Measurements from ENCODE around the gene HAVCR2. TPM values are rescaled to one million over a fixed set of nuclear protein-coding genes. Genes with fewer than 3 reads are reported as not detected.

HAVCR2 gene
- total RNA-seq, 1 experiment from 2014 or later = not detected

DNA sequence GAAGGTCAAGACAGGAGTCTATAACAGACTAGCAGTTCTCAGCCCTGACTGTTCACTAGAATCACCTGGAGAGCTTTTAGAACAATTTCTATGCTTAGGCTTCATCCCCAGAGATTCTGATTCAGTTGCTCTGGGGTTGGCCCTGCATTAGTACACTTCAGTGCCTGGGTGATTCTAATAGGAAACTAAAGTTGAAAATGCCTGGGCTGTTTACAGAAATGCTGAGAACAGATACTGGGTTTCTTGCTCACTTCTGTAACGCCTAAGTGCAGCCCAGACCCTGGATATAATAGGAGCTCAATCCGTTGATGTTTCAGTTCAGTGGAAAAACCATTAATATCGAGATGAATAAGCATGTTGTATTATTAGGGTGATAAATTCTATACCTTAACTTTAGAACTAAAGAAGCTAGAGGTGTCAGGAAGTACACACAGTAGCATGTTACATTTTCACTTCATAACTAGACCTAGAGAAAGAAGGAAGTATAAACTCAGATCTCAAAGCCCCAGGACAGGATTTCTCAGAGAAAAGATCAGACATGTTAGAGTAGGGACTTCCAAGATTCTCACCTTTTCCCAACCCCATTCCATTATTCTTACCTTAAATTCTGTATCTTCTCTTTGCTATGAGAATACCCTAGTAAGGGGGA is 20.4 kb downstream of the HAVCR2 start:
- H2BK15ac ChIP-seq (ENCODE audit: low read depth, low read length) = no peak overlapping the region
- WGBS (ENCODE audit: extremely low coverage, insufficient read length, low lambda C conversion rate) = no CpG with 5 or more reads among the region's 3 CpGs

More for the DNA sequence above, 20.4 kb downstream of the HAVCR2 start:
- H3K4me1 ChIP-seq (ENCODE audit: insufficient read depth, low read length) = no peaks in the 10 kb centered on the region
- no peak overlapping the region for H2AK5ac ChIP-seq (ENCODE audit: insufficient read length, low read length)
- no peak overlapping the region for H3K27ac Mint-ChIP-seq
- H3K36me3 Mint-ChIP-seq (ENCODE audit: insufficient read depth in 1 of 3, low read depth in 3 of 3) = no peaks in the 10 kb centered on the region
- H3K9me3 ChIP-seq (ENCODE audit: control insufficient read depth, low read depth, low read length) = no peaks in the 10 kb centered on the region
- H3K4me1 Mint-ChIP-seq = no peaks in the 10 kb centered on the region
- no peak for DNase-seq
- H2BK12ac ChIP-seq (ENCODE audit: insufficient read length, low read depth, low read length) = no peak overlapping the region
- H3K27me3 ChIP-seq (ENCODE audit: insufficient read depth, low read length) = no peaks in the 10 kb centered on the region
- H3K4me3 Mint-ChIP-seq = no peak overlapping the region
- no peak overlapping the region for H3K27ac ChIP-seq (ENCODE audit: insufficient read length, low read depth, low read length)
- H3K56ac ChIP-seq (ENCODE audit: insufficient read length, low read depth, low read length) = no peak overlapping the region
- TF ChIP-seq, protein P1, sequence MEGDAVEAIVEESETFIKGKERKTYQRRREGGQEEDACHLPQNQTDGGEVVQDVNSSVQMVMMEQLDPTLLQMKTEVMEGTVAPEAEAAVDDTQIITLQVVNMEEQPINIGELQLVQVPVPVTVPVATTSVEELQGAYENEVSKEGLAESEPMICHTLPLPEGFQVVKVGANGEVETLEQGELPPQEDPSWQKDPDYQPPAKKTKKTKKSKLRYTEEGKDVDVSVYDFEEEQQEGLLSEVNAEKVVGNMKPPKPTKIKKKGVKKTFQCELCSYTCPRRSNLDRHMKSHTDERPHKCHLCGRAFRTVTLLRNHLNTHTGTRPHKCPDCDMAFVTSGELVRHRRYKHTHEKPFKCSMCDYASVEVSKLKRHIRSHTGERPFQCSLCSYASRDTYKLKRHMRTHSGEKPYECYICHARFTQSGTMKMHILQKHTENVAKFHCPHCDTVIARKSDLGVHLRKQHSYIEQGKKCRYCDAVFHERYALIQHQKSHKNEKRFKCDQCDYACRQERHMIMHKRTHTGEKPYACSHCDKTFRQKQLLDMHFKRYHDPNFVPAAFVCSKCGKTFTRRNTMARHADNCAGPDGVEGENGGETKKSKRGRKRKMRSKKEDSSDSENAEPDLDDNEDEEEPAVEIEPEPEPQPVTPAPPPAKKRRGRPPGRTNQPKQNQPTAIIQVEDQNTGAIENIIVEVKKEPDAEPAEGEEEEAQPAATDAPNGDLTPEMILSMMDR (conservative IDR thresholded peaks at IDR 0.05) = no peak
- H2AFZ ChIP-seq (ENCODE audit: low read length) = no peak overlapping the region
- no peak overlapping the region for H2BK120ac ChIP-seq (ENCODE audit: low read depth, low read length, poor library complexity, severe bottlenecking)
- H4K8ac ChIP-seq (replicated peaks; ENCODE audit: insufficient read length, low read depth, low read length) = no peak overlapping the region
- H3K79me1 ChIP-seq (ENCODE audit: insufficient read depth, low read depth, low read length, poor library complexity, severe bottlenecking) = no peaks in the 10 kb centered on the region
- H3K27me3 Mint-ChIP-seq (ENCODE audit: low read depth) = no peaks in the 10 kb centered on the region; the same call in 1 of the 2 replicates
- no peak overlapping the region for H3K4me2 ChIP-seq (ENCODE audit: insufficient read depth, insufficient read length, low read length)
- no peaks in the 10 kb centered on the region for H4K20me1 ChIP-seq (ENCODE audit: control insufficient read depth, insufficient read depth, insufficient read length)
- no peak overlapping the region for H3T11ph ChIP-seq (ENCODE audit: low read length)
- H3K4ac ChIP-seq (ENCODE audit: low read depth, low read length) = no peak overlapping the region
- no peak overlapping the region for H4K5ac ChIP-seq (ENCODE audit: insufficient read length, low read depth, low read length)
- H3K23me2 ChIP-seq (ENCODE audit: insufficient read length, low read depth, low read length, poor library complexity, severe bottlenecking) = no peaks in the 10 kb centered on the region
- no peak overlapping the region for H2BK5ac ChIP-seq (ENCODE audit: insufficient read length, low read length)
- no peak overlapping the region for H3K14ac ChIP-seq (ENCODE audit: insufficient read depth, low read length)
- H3K9ac ChIP-seq (ENCODE audit: extremely low read depth, insufficient read length, low read length) = no peak overlapping the region
- no peaks in the 10 kb centered on the region for H3K79me2 ChIP-seq (ENCODE audit: insufficient read depth, low read length)
- H3K9me3 Mint-ChIP-seq = no peaks in the 10 kb centered on the region
- H2BK20ac ChIP-seq (ENCODE audit: low read depth, low read length, poor library complexity, severe bottlenecking) = no peak overlapping the region
- no peak overlapping the region for H3K23ac ChIP-seq (ENCODE audit: insufficient read length, low read depth, low read length)
- H3K18ac ChIP-seq (ENCODE audit: insufficient read length, low read depth, low read length) = no peak overlapping the region
- no peak overlapping the region for H4K91ac ChIP-seq (ENCODE audit: insufficient read length, low read depth, low read length)
